ENCODE results near the gene RBBP8NL. TPM values are rescaled to one million over a fixed set of nuclear protein-coding genes. Genes with fewer than 3 reads are reported as not detected.
A peak's percentile ranks its signal among the peaks of the same experiment; 100 is the strongest.

The RBBP8NL gene
- polyA plus RNA-seq, 1 donor (not counting 4 experiments of a cell fraction or from before 2014, with no cell fraction given) = 0.13 TPM

DNA sequence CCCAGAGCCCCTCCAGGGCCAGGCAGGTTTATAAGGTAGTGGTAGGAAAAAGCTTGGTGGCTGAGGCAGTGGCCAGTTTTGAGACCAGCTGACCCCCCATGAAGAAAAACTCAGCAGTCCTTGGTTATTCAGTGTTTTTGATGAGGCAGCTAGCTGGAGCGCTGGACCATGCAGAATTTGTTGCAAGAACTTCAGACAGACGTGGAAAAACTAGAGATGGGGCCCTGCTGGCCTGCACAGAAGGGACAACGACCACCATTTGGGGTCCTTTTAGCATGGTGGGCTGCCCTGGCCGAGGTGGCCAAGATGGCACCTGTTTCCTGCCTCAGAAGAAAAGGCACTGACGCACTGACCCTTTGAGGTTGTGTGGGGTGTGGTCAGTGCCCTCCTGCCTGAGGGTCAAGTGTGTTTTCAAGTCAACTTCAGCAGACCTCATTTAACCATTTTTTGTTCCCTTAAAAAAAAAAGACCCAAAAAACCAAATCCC, 37.7 kb downstream of the RBBP8NL start:
- Histone ChIP-seq H3K9ac (ENCODE audit: control insufficient read depth, extremely low read depth, insufficient read depth, low read length) (no peak overlapping the region), H3K27me3 (ENCODE audit: control insufficient read depth, extremely low read depth, insufficient read depth, low read length) (no peaks in the 10 kb centered on the region), H3K4me3 (ENCODE audit: control insufficient read depth in 2 of 3, extremely low read depth in 1 of 3, insufficient read depth in 2 of 3, low read depth in 1 of 3, low read length in 3 of 3) (no peak overlapping the region), H3K9me3 (ENCODE audit: control insufficient read depth, low read depth, low read length) (no peaks in the 10 kb centered on the region), H3K4me1 (ENCODE audit: control insufficient read depth, extremely low read depth, insufficient read depth, low read length) (peaks cover 18% of the 10 kb centered on the region), H2AFZ (ENCODE audit: control insufficient read depth, low read length) (no peak overlapping the region), H4K20me1 (ENCODE audit: control insufficient read depth, extremely low read depth, insufficient read depth, low read length) (peaks cover 10% of the 10 kb centered on the region), H3K9me1 (ENCODE audit: control insufficient read depth, extremely low read depth, insufficient read depth, low read length) (no peaks in the 10 kb centered on the region), H3K79me2 (ENCODE audit: control insufficient read depth, insufficient read depth, low read length) (peaks cover 49% of the 10 kb centered on the region), H3K27ac (ENCODE audit: control insufficient read depth, insufficient read depth, low read length) (no peak overlapping the region), H3K4me2 (ENCODE audit: control insufficient read depth, extremely low read depth, insufficient read depth, low read depth, low read length) (no peak overlapping the region), H3K36me3 (ENCODE audit: control insufficient read depth in 2 of 2, extremely low read depth in 1 of 2, insufficient read depth in 2 of 2, low read length in 2 of 2) (peaks cover 23 to 25% of the 10 kb centered on the region in 2 experiments)
- DNase-seq (ENCODE audit: low read depth, low spot score) (no peak), FAIRE-seq (no peak)
- TF ChIP-seq, protein P1, sequence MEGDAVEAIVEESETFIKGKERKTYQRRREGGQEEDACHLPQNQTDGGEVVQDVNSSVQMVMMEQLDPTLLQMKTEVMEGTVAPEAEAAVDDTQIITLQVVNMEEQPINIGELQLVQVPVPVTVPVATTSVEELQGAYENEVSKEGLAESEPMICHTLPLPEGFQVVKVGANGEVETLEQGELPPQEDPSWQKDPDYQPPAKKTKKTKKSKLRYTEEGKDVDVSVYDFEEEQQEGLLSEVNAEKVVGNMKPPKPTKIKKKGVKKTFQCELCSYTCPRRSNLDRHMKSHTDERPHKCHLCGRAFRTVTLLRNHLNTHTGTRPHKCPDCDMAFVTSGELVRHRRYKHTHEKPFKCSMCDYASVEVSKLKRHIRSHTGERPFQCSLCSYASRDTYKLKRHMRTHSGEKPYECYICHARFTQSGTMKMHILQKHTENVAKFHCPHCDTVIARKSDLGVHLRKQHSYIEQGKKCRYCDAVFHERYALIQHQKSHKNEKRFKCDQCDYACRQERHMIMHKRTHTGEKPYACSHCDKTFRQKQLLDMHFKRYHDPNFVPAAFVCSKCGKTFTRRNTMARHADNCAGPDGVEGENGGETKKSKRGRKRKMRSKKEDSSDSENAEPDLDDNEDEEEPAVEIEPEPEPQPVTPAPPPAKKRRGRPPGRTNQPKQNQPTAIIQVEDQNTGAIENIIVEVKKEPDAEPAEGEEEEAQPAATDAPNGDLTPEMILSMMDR (optimal IDR thresholded peaks at IDR 0.05 in 1 of 3, IDR thresholded peaks at IDR 0.05 in 1 of 3, conservative IDR thresholded peaks at IDR 0.05 in 1 of 3; ENCODE audit: extremely low read depth in 1 of 3, insufficient read depth in 2 of 3, low read length in 3 of 3) = no peak
- no peak for TF ChIP-seq EZH2 (IDR thresholded peaks at IDR 0.05; ENCODE audit: low read length)
- dilution Hi-C loops (cut with MboI; ENCODE audit: extremely low pct_ligation_motif_present, low sequenced_read_pairs) = no loop called here

DNA sequence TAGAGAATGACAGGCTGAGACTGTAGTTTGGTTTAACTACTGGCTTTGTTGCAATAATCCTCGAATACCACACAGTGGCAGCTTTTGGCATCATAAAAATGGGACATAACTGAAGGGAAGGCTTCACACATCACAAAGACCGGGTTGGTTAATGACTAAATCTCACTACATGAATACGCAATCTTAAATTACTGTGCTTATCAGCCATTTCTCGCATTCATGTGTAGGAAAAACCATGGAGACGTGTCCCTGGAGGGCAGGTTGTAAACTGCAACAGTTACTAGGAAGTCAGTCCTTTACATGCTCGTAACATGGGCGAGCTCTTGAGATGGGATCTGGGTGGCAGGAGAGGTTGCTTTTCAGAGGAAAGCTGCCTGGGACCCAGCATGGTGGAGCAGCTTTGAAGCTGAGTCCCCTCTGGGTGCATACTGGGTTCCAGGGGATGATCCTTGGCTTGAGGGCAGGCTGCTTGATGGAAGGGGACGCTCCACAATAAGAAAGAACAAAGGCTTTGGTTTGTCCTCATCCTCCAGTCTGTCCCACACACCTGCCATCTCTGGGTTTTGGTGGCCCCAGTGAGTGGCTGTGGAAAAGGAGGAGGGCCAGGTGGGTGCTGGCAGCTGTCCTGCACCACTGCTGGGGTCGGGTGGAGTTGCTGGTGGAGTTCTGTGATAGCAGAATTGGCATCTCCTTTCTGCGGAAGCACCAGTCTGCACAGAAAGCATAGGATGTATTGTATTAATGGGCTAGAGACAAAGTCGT, 38.3 kb downstream of the RBBP8NL start:
- peaks cover 55% of the 10 kb centered on the region for H3K79me2 ChIP-seq (ENCODE audit: control insufficient read depth, insufficient read depth, low read length)
- H3K36me3 ChIP-seq (ENCODE audit: control insufficient read depth in 2 of 2, extremely low read depth in 1 of 2, insufficient read depth in 2 of 2, low read length in 2 of 2) = peaks cover 22 to 25% of the 10 kb centered on the region in 2 experiments
- dilution Hi-C loops (cut with MboI; ENCODE audit: extremely low pct_ligation_motif_present, low sequenced_read_pairs) = no loop called here
- H3K9ac ChIP-seq (ENCODE audit: control insufficient read depth, extremely low read depth, insufficient read depth, low read length) = no peak overlapping the region
- no peak overlapping the region for H2AFZ ChIP-seq (ENCODE audit: control insufficient read depth, low read length)
- no peaks in the 10 kb centered on the region for H3K9me1 ChIP-seq (ENCODE audit: control insufficient read depth, extremely low read depth, insufficient read depth, low read length)
- H3K4me3 ChIP-seq (ENCODE audit: control insufficient read depth in 2 of 3, extremely low read depth in 1 of 3, insufficient read depth in 2 of 3, low read depth in 1 of 3, low read length in 3 of 3) = no peak overlapping the region
- no peak for FAIRE-seq
- peaks cover 10% of the 10 kb centered on the region for H4K20me1 ChIP-seq (ENCODE audit: control insufficient read depth, extremely low read depth, insufficient read depth, low read length)
- H3K4me2 ChIP-seq (ENCODE audit: control insufficient read depth, extremely low read depth, insufficient read depth, low read depth, low read length) = no peak overlapping the region
- H3K4me1 ChIP-seq (ENCODE audit: control insufficient read depth, extremely low read depth, insufficient read depth, low read length) = peaks cover 18% of the 10 kb centered on the region
- TF ChIP-seq, protein P1 (optimal IDR thresholded peaks at IDR 0.05 in 1 of 3, IDR thresholded peaks at IDR 0.05 in 1 of 3, conservative IDR thresholded peaks at IDR 0.05 in 1 of 3; ENCODE audit: extremely low read depth in 1 of 3, insufficient read depth in 2 of 3, low read length in 3 of 3) = peak in 2 of 3 experiments; percentile 4 to 28
- no peak for TF ChIP-seq EZH2 (IDR thresholded peaks at IDR 0.05; ENCODE audit: low read length)
- no peak for DNase-seq (ENCODE audit: low read depth, low spot score)
- no peaks in the 10 kb centered on the region for H3K9me3 ChIP-seq (ENCODE audit: control insufficient read depth, low read depth, low read length)
- H3K27me3 ChIP-seq (ENCODE audit: control insufficient read depth, extremely low read depth, insufficient read depth, low read length) = no peaks in the 10 kb centered on the region
- H3K27ac ChIP-seq (ENCODE audit: control insufficient read depth, insufficient read depth, low read length) = no peak overlapping the region
